Thymus (tissue), 11 donors: Measurements from ENCODE around the gene ZC2HC1C. TPM values are rescaled to one million over a fixed set of nuclear protein-coding genes. Genes with fewer than 3 reads are reported as not detected.
"Not testable (repeated sequence)": the region's sequence is repeated elsewhere in the genome, so short reads cannot be mapped to it uniquely, and the experiment has no call there.

ENCODE experiments used
- DNase-seq, 9 donors: peaks; one replicate each; pipeline ENCODE4 v3.0.0-alpha.2; 2013; ENCODE audit warnings: low spot score in 9 of 9, low read depth in 6 of 9, missing footprints in 1 of 9
- H3K27ac ChIP-seq, 2 donors: one replicate each; pipeline ENCODE4 v1.5.1; 2013; ENCODE audit warnings: control low read depth in 1 of 2, low read depth in 1 of 2, low read length in 1 of 2, mild to moderate bottlenecking in 1 of 2, moderate library complexity in 1 of 2
- H3K27me3 ChIP-seq, 2 donors: one replicate each; pipeline ENCODE4 v1.5.1; 2013; ENCODE audit warnings: low read length in 1 of 2; ENCODE audit not compliant: control insufficient read depth in 2 of 2, insufficient read depth in 1 of 2
- H3K36me3 ChIP-seq, 2 donors: one replicate each; pipeline ENCODE4 v1.5.1; 2013; ENCODE audit warnings: low read length in 1 of 2, mild to moderate bottlenecking in 1 of 2, moderate library complexity in 1 of 2; ENCODE audit not compliant: control insufficient read depth in 2 of 2, insufficient read depth in 2 of 2
- H3K4me1 ChIP-seq, 2 donors: one replicate each; pipeline ENCODE4 v1.5.1; 2013; ENCODE audit warnings: low read length in 2 of 2; ENCODE audit not compliant: control insufficient read depth in 2 of 2, insufficient read depth in 2 of 2
- H3K4me3 ChIP-seq, 2 donors: one replicate each; pipeline ENCODE4 v1.5.1; 2013; ENCODE audit warnings: low read length in 2 of 2, control low read depth in 1 of 2, mild to moderate bottlenecking in 1 of 2
- H3K9me3 ChIP-seq, 2 donors: one replicate each; pipeline ENCODE4 v1.5.1; 2013; ENCODE audit warnings: low read length in 1 of 2, mild to moderate bottlenecking in 1 of 2; ENCODE audit not compliant: control insufficient read depth in 2 of 2, insufficient read depth in 1 of 2
- WGBS: extraction: QIAGEN DNeasy Blood & Tissue Kit; methylation state at CpG from one replicate; pipeline ENCODE4 v1.1.7; 2013; 5-methylcytosine and 5-hydroxymethylcytosine counted together
- polyA plus RNA-seq: library from polyadenylated mRNA; stranded (reverse); fragments of 200-250 nt; gene quantifications from one replicate; pipeline ENCODE4 v1.2.3, GENCODE V29; 2013
- total RNA-seq: library from RNA; stranded (reverse); fragments of 120-200 nt; gene quantifications from one replicate; pipeline ENCODE4 v1.2.4, GENCODE V29; 2013
- donor health status: healthy.

ZC2HC1C gene
- total and polyA plus RNA-seq, 2 donors, result 1.7 to 7.2 TPM

DNA sequence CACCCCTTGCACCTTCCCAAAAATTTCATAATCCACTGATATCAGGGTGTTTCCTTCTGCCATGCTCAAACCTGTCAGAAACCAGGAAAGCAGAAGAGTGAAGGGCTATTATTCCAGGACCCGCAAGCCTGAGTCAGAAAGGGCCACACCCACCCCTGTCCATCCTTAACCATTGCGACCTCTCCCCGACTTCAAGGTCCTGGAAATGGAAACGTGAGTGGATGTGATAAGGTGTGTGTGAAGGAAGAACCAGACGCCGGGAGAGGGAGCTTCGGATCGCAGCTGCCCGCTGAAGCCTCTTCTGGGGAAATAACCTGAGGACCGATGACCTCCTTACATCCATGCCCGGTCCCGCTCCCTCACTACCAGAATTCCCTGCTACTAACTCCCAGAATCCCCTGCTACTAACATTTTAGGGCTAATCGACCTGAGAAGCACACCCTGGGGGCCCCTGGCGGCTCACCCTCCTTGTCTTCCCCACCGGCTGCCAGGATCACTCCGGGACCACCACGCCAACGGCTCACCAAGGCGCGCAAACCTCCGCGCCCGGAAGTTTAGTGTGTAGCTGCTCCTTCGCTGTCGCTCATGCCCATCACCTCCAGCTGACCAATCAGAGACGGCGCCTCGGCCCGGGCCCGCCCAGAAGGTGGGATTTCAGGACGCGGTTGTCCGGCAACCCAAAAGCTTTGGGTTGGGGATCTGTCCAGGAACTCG is 5.8 kb upstream of the ZC2HC1C start, which contains the start of gene ACYP1:
TSS of gene ACYP1 (minus strand) at position 534 of the 714 bp plus-strand sequence. CDS start at position 63, 471 bp downstream.
- under 1% methylated on average over 34 of the region's 34 CpGs for WGBS
- peaks cover 10 to 20% of the 10 kb centered on the region in 2 donors for H3K4me1 ChIP-seq
- peak within 1 kb of the TSS; percentile 74 to 92 for H3K4me3 ChIP-seq
- H3K9me3 ChIP-seq, result no peaks in the 10 kb centered on the region
- peak; percentile 69 to 94 (median 85) for DNase-seq
- peak within 1 kb of the TSS; percentile 67 to 71 for H3K27ac ChIP-seq
- H3K27me3 ChIP-seq, result no peaks in the 10 kb centered on the region
- peaks cover 0 to 7% of the 10 kb centered on the region in 2 donors for H3K36me3 ChIP-seq

DNA sequence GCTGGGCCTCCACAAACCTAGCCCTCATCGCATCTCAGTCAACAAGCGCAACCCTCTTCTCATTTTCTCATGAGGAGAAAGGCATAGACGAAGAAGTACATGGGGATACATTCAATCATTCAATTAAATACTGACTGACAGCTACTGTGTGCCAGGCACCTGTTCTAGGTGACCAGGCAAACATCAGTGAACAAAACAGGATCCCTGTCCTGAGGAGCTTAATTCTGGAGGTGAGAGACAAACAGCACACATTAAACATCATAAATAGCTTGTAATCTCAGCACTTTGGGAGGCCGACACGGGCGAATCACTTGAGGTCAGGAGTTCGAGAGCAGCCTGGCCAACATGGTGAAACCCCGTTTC is 5.3 kb upstream of the ZC2HC1C start:
- no peak for DNase-seq
- Histone ChIP-seq H3K27ac (no peak overlapping the region), H3K4me3 (peak overlapping the region; percentile 74 to 92), H3K9me3 (no peaks in the 10 kb centered on the region), H3K4me1 (peaks cover 10 to 24% of the 10 kb centered on the region in 2 donors), H3K27me3 (no peaks in the 10 kb centered on the region), H3K36me3 (peaks cover 0 to 7% of the 10 kb centered on the region in 2 donors)
- 61% methylated on average over 8 of the region's 8 CpGs for WGBS

DNA sequence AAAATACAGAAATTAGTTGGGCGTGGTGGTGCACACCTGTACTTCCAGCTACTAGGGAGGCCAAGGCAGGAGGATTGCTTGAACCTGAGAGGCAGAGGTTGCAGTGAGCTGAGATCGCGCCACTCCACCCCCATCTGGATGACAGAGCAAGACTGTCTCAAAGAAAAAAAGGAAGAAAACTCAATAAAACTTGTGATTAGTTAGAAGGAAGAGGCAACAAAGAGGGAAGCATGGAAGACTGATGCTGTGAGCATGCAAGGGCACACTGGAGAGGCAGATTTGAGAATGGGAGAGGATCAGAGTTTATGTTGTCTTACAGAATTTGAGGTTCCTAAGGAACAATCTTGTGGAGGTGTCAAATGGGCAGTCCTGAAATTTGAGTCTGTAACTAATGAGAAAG is 2.8 kb upstream of the ZC2HC1C start:
- Histone ChIP-seq H3K4me3 (no peak overlapping the region), H3K9me3 (no peaks in the 10 kb centered on the region), H3K27ac (no peak overlapping the region), H3K36me3 (no peaks in the 10 kb centered on the region), H3K27me3 (peaks cover 0 to 6% of the 10 kb centered on the region in 2 donors), H3K4me1 (peaks cover 10 to 35% of the 10 kb centered on the region in 2 donors)
- WGBS, result 98% methylated on average over 3 of the region's 3 CpGs
- DNase-seq, result no peak

DNA sequence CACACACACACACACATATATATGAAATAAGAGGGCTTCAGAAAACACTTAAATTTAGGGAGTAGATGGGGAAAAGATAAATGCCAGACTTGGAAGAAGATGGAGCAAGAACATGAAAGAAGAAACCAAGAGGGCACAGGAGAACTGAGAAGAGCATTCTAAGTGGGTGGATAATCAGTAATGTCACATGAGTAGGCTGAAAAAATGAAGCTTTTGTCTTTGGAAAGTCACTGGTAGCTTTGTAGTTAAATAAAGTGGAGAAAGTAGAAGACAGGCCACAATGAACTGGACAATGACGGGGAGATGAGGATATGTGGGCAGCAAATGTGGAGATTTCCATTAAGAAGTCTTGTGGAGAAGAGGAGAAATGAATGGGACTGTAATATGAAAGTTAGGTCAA is 2.2 kb upstream of the ZC2HC1C start:
- no peak for DNase-seq
- no peaks in the 10 kb centered on the region for H3K9me3 ChIP-seq
- peaks cover 10 to 35% of the 10 kb centered on the region in 2 donors for H3K4me1 ChIP-seq

DNA sequence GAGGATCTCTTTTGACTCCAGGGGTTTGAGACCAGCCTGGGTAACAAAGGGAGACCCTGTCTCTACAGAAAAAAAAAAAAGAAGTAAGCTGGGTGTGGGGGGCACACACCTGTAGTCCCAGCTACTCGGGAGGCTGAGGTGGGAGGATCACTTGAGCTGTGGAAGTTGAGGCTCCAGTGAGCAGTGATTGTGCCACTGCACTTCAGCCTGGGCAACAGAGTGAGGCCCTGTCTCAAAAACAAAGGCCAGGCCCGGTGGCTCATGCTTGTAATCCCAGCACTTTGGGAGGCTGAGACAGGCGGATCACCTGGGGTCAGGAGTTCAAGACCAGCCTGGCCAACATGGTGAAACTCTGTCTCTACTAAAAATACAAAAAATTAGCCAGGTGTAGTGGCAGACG is 1.7 kb upstream of the ZC2HC1C start:
- 98% methylated on average over 4 of the region's 4 CpGs for WGBS
- H3K27ac ChIP-seq, DNase-seq, H3K36me3 ChIP-seq, H3K4me3 ChIP-seq, H3K27me3 ChIP-seq, H3K9me3 ChIP-seq: not testable (repeated sequence)
- H3K4me1 ChIP-seq, result peaks cover 10 to 35% of the 10 kb centered on the region in 2 donors

More for the DNA sequence above, 2.2 kb upstream of the ZC2HC1C start:
- WGBS, result 100% methylated on average over 1 of the region's 1 CpG
- H3K27ac ChIP-seq, result no peak overlapping the region
- no peak overlapping the region for H3K4me3 ChIP-seq
- H3K27me3 ChIP-seq, result peaks cover 0 to 6% of the 10 kb centered on the region in 2 donors
- no peaks in the 10 kb centered on the region for H3K36me3 ChIP-seq

DNA sequence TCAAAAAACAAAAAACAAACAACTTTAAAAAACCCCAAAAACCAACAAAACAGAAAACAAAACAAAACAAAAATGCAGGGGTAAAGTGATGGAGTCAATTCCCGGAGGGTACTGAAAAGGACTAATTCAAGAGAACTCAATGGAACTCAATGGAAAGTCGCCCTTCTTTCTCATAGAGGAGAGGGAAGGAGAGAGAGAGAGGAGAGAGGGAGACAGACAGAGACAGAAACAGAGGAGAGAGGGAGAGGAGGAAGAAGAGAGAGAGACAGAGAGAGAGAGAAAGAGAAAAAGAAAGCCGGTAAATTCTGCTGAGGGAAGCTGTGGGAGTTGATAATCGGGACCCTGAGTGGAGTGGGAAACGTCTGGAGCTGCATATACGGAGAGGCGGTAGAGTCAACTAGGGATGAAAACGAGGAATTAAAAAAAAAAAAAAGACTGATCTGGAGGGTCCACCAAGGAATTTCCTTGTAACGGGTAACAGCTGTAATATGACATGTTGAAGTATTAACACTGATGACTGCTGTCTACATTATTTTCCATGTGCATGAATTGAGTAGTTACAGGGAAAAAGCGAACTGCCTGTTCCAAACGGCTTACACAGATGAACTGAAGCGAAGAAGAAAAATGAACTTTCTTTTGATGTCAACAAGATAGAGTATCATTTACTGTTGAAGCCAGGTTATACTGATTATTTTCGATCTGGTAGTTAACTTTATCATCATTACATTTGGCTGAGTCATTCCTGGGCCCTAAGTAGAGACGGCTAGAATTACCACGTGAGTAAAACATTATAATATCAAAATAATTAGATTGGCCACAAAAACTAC is 934 bp upstream of the ZC2HC1C start:
- Histone ChIP-seq H3K36me3 (no peaks in the 10 kb centered on the region), H3K4me3 (peak overlapping the region; percentile 48 to 65), H3K9me3 (no peaks in the 10 kb centered on the region), H3K4me1 (peaks cover 3 to 28% of the 10 kb centered on the region in 2 donors), H3K27ac (peak overlapping the region in 1 of 2 donors; percentile 8), H3K27me3 (peaks cover 0 to 6% of the 10 kb centered on the region in 2 donors)
- peak in 1 of 9 donors; percentile 19 for DNase-seq
- WGBS, result 52% methylated on average over 15 of the region's 15 CpGs

DNA sequence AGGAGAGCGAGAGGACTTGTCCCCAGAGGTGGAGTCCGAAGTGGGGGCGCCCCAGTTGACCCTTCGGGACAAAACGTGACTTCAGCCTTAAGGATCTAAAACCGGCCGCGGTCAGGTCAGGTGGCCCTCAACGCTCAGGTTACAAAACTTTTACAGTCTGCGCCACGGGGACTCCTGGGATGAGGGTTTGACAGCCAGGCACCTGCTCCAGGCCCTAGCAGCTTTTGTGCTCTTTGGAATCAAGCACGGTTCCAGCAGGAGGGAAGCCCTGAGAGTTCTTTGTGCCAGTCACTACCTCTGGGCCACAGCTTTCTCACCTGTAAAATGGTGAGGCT is 337 bp downstream of the ZC2HC1C start:
- DNase-seq, result no peak
- peaks cover 0 to 25% of the 10 kb centered on the region in 2 donors for H3K4me1 ChIP-seq
- H3K27me3 ChIP-seq, result peaks cover 0 to 6% of the 10 kb centered on the region in 2 donors
- H3K27ac ChIP-seq, result peak overlapping the region; percentile 48 to 76
- peak overlapping the region in 1 of 2 donors; percentile 65 for H3K4me3 ChIP-seq
- WGBS, result 80% methylated on average over 12 of the region's 12 CpGs
- no peaks in the 10 kb centered on the region for H3K36me3 ChIP-seq
- H3K9me3 ChIP-seq, result no peaks in the 10 kb centered on the region

DNA sequence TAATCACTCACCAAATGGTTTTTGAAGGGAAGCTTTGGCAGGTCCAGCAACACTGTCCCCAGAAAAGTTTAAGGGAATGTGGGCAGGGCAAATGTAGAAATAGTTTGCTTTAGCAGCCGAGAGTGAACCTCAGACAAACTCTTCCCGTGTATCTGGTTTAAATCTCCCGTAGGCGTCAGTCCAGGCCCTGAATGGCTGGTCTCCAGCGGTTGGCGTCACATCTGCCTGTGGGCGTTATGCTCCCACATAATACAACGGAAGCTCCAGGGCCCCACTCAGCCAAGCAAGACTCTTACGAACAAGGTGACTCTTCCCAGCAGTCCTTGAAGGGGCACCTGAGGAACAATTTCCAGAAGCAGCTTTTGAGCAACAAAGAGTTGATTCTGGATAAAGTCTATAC is 942 bp downstream of the ZC2HC1C start:
- Histone ChIP-seq H3K27me3 (peaks cover 0 to 6% of the 10 kb centered on the region in 2 donors), H3K4me1 (peaks cover 0 to 25% of the 10 kb centered on the region in 2 donors), H3K27ac (peak overlapping the region; percentile 36 to 76), H3K9me3 (no peaks in the 10 kb centered on the region), H3K36me3 (no peaks in the 10 kb centered on the region), H3K4me3 (no peak overlapping the region)
- WGBS, result 86% methylated on average over 9 of the region's 9 CpGs
- DNase-seq, result no peak

DNA sequence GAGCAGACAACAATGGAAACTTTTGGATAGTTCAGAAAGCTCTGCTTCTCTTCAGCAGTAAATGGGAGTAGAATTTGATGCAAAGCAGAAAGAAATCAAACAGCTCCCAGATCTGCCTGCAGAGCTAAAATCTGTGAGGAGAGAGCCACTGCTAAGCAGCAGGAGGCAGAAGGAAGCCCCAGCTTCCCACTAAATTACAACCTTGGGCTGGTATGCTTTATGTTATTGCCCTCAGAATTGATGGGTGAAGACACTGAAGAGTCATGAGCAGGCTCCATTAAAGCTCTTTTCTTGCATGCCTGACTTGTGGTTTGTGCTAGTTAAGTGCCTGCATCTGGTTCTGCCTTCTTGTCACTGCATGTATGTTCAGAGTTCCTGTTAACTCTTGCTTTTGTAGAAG is 8.4 kb downstream of the ZC2HC1C start:
- Histone ChIP-seq H3K27ac (no peak overlapping the region), H3K27me3 (no peaks in the 10 kb centered on the region), H3K36me3 (peaks cover 0 to 11% of the 10 kb centered on the region in 2 donors), H3K4me1 (no peaks in the 10 kb centered on the region), H3K4me3 (no peak overlapping the region), H3K9me3 (no peaks in the 10 kb centered on the region)
- no peak for DNase-seq
